Right lobe of liver (tissue), 4 donors: ENCODE measurements around the gene SLC39A11.

Experiments
- POLR2A ChIP-seq: fragments of 450-650 bp; IDR thresholded peaks from one replicate; pipeline ENCODE4 v1.6.1; 2017; ENCODE audit warnings: antibody characterized with exemption, mild to moderate bottlenecking
- TF ChIP-seq, protein P1 (sequence below), 4 donors: fragments of 200-600 bp in 3 of 4; fragments of 450-650 bp in 1 of 4; IDR thresholded peaks; one replicate each; pipeline versions ENCODE4 v1.5.1 to v1.8.0; 2016 to 2022; ENCODE audit warnings: antibody characterized with exemption in 4 of 4, mild to moderate bottlenecking in 2 of 4
- donor health status: DM: no; HTN: no; CAD: no.
- donor health status: DM: no; HTN: no; CAD: no.
- donor health status: DM: no; HTN: yes; CAD: no.

DNA sequence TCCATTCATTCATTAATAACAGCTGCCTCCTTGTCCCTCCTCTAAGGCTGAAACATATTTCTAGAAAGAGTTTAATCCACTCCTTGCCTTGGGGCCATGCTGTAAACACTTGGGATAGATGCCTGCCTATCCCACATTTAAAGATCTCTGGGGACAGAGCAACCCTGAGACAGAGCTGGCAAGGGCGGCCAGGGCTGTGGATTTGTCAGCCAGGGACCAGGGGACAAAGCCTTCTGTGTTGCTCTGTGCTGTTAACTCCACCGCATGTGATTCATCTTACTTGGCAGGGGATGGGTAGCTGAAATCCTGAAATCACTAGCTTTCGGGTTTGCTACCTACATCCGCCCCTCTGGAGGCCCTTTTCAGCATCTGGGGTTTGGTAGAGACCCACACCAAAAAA, 392.9 kb downstream of the SLC39A11 start:
- no peak for TF ChIP-seq POLR2A
- TF ChIP-seq, protein P1, sequence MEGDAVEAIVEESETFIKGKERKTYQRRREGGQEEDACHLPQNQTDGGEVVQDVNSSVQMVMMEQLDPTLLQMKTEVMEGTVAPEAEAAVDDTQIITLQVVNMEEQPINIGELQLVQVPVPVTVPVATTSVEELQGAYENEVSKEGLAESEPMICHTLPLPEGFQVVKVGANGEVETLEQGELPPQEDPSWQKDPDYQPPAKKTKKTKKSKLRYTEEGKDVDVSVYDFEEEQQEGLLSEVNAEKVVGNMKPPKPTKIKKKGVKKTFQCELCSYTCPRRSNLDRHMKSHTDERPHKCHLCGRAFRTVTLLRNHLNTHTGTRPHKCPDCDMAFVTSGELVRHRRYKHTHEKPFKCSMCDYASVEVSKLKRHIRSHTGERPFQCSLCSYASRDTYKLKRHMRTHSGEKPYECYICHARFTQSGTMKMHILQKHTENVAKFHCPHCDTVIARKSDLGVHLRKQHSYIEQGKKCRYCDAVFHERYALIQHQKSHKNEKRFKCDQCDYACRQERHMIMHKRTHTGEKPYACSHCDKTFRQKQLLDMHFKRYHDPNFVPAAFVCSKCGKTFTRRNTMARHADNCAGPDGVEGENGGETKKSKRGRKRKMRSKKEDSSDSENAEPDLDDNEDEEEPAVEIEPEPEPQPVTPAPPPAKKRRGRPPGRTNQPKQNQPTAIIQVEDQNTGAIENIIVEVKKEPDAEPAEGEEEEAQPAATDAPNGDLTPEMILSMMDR (IDR thresholded peaks at IDR 0.05): no peak
